Lower leg skin (tissue), 3 donors: ENCODE data around the gene EHMT1.
"Not testable (repeated sequence)": the region's sequence is repeated elsewhere in the genome, so short reads cannot be mapped to it uniquely, and the experiment has no call there.

Experiments
- POLR2A ChIP-seq, 2 donors: fragments of 450-650 bp; IDR thresholded peaks; one replicate each; pipeline ENCODE4 v1.6.1; 2016 to 2017; ENCODE audit warnings: antibody characterized with exemption in 2 of 2, mild to moderate bottlenecking in 1 of 2, moderate library complexity in 1 of 2
- TF ChIP-seq, protein P1 (sequence below), 3 donors: fragments of 450-650 bp; IDR thresholded peaks; one replicate each; pipeline ENCODE4 v1.5.1; 2016; ENCODE audit warnings: antibody characterized with exemption in 3 of 3, mild to moderate bottlenecking in 3 of 3, moderate library complexity in 2 of 3

DNA sequence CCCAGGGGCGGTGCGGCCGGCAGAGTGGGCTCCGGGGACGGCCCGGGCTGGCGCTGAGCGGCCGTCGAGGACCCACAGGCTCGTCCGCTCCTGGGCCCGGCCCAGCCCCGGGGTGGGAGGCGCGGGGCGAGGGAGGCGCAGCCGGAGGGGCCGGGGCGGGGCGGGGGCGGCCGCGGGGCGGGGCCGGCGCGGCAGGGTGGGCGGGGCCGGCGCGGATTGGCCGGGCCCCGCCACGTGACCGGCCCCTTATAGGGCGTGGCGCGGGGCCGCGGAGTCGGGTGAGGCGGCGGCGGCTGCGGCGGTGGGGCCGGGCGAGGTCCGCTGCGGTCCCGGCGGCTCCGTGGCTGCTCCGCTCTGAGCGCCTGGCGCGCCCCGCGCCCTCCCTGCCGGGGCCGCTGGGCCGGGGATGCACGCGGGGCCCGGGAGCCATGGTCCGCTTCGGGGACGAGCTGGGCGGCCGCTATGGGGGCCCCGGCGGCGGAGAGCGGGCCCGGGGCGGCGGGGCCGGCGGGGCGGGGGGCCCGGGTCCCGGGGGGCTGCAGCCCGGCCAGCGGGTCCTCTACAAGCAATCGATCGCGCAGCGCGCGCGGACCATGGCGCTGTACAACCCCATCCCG, 258.8 kb downstream of the EHMT1 start, which contains the start of gene CACNA1B:
- TF ChIP-seq, protein P1, sequence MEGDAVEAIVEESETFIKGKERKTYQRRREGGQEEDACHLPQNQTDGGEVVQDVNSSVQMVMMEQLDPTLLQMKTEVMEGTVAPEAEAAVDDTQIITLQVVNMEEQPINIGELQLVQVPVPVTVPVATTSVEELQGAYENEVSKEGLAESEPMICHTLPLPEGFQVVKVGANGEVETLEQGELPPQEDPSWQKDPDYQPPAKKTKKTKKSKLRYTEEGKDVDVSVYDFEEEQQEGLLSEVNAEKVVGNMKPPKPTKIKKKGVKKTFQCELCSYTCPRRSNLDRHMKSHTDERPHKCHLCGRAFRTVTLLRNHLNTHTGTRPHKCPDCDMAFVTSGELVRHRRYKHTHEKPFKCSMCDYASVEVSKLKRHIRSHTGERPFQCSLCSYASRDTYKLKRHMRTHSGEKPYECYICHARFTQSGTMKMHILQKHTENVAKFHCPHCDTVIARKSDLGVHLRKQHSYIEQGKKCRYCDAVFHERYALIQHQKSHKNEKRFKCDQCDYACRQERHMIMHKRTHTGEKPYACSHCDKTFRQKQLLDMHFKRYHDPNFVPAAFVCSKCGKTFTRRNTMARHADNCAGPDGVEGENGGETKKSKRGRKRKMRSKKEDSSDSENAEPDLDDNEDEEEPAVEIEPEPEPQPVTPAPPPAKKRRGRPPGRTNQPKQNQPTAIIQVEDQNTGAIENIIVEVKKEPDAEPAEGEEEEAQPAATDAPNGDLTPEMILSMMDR (IDR thresholded peaks at IDR 0.05), result not testable (repeated sequence)
- not testable (repeated sequence) for TF ChIP-seq POLR2A (IDR thresholded peaks at IDR 0.05)
